ENCODE data around the gene METTL3. TPM values are rescaled to one million over a fixed set of nuclear protein-coding genes. Genes with fewer than 3 reads are reported as not detected.

The METTL3 gene
- total and polyA plus RNA-seq, 2 of the 13 experiments (the other 11 are each of a cell fraction or from before 2014, with no cell fraction given), result 123 to 130 TPM

DNA sequence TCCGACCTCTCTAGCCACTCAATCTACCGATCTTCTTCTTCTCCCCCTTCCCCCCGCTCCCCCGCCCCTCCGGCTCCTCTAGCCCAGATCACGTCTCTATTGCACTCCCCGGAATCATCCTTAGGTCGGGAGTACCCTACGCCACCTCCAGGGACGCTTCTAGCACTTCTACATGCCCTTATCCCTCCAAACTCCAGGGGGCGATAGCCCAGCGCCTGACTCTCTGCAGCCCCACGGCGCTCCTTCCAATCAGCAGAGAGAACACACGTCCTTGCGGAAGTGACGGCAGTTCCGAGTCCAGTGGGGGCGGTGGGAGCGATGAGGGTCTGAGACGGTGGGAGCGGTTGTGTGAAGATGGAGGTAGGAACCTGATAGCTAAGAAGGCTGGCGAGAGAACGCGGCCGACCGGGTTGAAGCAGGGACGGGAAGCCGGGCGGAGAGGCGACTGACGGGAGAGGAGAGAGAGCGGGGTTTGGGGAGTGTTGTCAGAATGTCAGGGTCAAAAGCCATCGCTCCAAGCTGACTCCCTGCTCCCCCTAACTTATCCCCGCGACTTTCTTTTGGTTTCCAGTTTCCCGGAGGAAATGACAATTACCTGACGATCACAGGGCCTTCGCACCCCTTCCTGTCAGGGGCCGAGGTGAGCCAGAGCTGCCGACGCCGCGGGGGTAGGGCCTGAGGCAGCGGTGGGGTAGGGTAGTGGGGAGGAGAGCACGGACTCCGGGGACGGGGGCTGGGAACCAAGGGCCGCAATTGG, 34.0 kb downstream of the METTL3 start, which contains the start of the genes RAB2B and TOX4 (continued):
- TF ChIP-seq ZNF512 (CRISPR knock-in tag; IDR thresholded peaks at IDR 0.05) (peak; percentile 68; the same call in 1 of the 2 replicates), ZNF780A (CRISPR knock-in tag; IDR thresholded peaks at IDR 0.05) (peak; percentile 96; the same call in 1 of the 2 replicates), ZBTB26 (CRISPR knock-in tag; IDR thresholded peaks at IDR 0.05; ENCODE audit: borderline replicate concordance) (0 out of 2 replicates have a peak, but pooled peaks have one; percentile 17), U2AF2 (IDR thresholded peaks at IDR 0.05; ENCODE audit: low read depth, low read length) (no peak), MTA3 (CRISPR knock-in tag; IDR thresholded peaks at IDR 0.05) (no peak), ZFY (CRISPR knock-in tag; IDR thresholded peaks at IDR 0.05) (peak; percentile 80), KDM3A (CRISPR knock-in tag; IDR thresholded peaks at IDR 0.05; ENCODE audit: low read depth) (peak; percentile 90), ATM (IDR thresholded peaks at IDR 0.05; ENCODE audit: borderline replicate concordance) (no peak), GZF1 (CRISPR knock-in tag; IDR thresholded peaks at IDR 0.05) (no peak), GATAD2A (CRISPR knock-in tag; IDR thresholded peaks at IDR 0.05) (peak; percentile 79), GMEB1 (CRISPR knock-in tag; IDR thresholded peaks at IDR 0.05; ENCODE audit: borderline replicate concordance) (peak; percentile 89), CC2D1A (CRISPR knock-in tag; IDR thresholded peaks at IDR 0.05) (peak; percentile 72; the same call in 1 of the 2 replicates), SAFB2 (CRISPR knock-in tag; IDR thresholded peaks at IDR 0.05; ENCODE audit: borderline replicate concordance, low read depth) (peak; percentile 75; the same call in 1 of the 2 replicates), NR3C1 (CRISPR knock-in tag; IDR thresholded peaks at IDR 0.05) (no peak), NFE2L2 (IDR thresholded peaks at IDR 0.05; ENCODE audit: low read length) (no peak), POLR2A (IDR thresholded peaks at IDR 0.05; ENCODE audit: insufficient read depth in 1 of 2, low read depth in 2 of 2, low read length in 2 of 2) (peak; percentile 85 to 88)
- TF ChIP-seq, protein P1, sequence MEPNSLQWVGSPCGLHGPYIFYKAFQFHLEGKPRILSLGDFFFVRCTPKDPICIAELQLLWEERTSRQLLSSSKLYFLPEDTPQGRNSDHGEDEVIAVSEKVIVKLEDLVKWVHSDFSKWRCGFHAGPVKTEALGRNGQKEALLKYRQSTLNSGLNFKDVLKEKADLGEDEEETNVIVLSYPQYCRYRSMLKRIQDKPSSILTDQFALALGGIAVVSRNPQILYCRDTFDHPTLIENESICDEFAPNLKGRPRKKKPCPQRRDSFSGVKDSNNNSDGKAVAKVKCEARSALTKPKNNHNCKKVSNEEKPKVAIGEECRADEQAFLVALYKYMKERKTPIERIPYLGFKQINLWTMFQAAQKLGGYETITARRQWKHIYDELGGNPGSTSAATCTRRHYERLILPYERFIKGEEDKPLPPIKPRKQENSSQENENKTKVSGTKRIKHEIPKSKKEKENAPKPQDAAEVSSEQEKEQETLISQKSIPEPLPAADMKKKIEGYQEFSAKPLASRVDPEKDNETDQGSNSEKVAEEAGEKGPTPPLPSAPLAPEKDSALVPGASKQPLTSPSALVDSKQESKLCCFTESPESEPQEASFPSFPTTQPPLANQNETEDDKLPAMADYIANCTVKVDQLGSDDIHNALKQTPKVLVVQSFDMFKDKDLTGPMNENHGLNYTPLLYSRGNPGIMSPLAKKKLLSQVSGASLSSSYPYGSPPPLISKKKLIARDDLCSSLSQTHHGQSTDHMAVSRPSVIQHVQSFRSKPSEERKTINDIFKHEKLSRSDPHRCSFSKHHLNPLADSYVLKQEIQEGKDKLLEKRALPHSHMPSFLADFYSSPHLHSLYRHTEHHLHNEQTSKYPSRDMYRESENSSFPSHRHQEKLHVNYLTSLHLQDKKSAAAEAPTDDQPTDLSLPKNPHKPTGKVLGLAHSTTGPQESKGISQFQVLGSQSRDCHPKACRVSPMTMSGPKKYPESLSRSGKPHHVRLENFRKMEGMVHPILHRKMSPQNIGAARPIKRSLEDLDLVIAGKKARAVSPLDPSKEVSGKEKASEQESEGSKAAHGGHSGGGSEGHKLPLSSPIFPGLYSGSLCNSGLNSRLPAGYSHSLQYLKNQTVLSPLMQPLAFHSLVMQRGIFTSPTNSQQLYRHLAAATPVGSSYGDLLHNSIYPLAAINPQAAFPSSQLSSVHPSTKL (CRISPR knock-in tag; IDR thresholded peaks at IDR 0.05), result peak; percentile 81
- TF ChIP-seq, protein P2, sequence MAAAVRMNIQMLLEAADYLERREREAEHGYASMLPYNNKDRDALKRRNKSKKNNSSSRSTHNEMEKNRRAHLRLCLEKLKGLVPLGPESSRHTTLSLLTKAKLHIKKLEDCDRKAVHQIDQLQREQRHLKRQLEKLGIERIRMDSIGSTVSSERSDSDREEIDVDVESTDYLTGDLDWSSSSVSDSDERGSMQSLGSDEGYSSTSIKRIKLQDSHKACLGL (CRISPR knock-in tag; IDR thresholded peaks at IDR 0.05), result peak; percentile 73; the same call in 1 of the 2 replicates
